ENCODE data around the gene MAN1A1.

DNA sequence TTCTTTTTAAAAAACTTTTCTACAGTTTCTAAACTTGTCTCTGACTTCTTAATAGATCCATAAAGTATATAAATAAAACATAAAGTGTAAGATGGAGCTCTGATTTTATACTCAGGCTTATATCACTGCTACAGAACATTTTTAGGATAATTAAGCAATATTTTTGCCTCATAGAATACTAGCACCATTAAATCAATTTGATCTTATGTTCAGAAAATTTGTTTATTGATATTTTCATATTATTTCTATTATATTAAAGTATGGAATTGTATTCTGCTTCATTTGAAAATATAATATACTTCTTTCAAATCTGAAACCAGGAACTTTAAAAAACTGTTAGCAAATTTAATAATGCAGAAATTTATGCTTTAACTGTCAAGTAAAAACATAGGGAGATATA is 106.5 kb downstream of the MAN1A1 start:
- TF ChIP-seq RAD21 (conservative IDR thresholded peaks at IDR 0.05) = no peak
- no peak for TF ChIP-seq TAF1 (IDR thresholded peaks at IDR 0.05; ENCODE audit: low read depth)
- TF ChIP-seq, protein P1, sequence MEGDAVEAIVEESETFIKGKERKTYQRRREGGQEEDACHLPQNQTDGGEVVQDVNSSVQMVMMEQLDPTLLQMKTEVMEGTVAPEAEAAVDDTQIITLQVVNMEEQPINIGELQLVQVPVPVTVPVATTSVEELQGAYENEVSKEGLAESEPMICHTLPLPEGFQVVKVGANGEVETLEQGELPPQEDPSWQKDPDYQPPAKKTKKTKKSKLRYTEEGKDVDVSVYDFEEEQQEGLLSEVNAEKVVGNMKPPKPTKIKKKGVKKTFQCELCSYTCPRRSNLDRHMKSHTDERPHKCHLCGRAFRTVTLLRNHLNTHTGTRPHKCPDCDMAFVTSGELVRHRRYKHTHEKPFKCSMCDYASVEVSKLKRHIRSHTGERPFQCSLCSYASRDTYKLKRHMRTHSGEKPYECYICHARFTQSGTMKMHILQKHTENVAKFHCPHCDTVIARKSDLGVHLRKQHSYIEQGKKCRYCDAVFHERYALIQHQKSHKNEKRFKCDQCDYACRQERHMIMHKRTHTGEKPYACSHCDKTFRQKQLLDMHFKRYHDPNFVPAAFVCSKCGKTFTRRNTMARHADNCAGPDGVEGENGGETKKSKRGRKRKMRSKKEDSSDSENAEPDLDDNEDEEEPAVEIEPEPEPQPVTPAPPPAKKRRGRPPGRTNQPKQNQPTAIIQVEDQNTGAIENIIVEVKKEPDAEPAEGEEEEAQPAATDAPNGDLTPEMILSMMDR (IDR thresholded peaks at IDR 0.05; ENCODE audit: poor library complexity, severe bottlenecking) = no peak
- TF ChIP-seq EZH2 (IDR thresholded peaks at IDR 0.05; ENCODE audit: borderline replicate concordance, insufficient read depth, low read length, poor library complexity, severe bottlenecking) = no peak
- TF ChIP-seq, protein P2, sequence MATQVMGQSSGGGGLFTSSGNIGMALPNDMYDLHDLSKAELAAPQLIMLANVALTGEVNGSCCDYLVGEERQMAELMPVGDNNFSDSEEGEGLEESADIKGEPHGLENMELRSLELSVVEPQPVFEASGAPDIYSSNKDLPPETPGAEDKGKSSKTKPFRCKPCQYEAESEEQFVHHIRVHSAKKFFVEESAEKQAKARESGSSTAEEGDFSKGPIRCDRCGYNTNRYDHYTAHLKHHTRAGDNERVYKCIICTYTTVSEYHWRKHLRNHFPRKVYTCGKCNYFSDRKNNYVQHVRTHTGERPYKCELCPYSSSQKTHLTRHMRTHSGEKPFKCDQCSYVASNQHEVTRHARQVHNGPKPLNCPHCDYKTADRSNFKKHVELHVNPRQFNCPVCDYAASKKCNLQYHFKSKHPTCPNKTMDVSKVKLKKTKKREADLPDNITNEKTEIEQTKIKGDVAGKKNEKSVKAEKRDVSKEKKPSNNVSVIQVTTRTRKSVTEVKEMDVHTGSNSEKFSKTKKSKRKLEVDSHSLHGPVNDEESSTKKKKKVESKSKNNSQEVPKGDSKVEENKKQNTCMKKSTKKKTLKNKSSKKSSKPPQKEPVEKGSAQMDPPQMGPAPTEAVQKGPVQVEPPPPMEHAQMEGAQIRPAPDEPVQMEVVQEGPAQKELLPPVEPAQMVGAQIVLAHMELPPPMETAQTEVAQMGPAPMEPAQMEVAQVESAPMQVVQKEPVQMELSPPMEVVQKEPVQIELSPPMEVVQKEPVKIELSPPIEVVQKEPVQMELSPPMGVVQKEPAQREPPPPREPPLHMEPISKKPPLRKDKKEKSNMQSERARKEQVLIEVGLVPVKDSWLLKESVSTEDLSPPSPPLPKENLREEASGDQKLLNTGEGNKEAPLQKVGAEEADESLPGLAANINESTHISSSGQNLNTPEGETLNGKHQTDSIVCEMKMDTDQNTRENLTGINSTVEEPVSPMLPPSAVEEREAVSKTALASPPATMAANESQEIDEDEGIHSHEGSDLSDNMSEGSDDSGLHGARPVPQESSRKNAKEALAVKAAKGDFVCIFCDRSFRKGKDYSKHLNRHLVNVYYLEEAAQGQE (IDR thresholded peaks at IDR 0.05; ENCODE audit: borderline replicate concordance) = no peak
- no peak for TF ChIP-seq EP300 (conservative IDR thresholded peaks at IDR 0.05; ENCODE audit: poor library complexity, severe bottlenecking)
- no peak for TF ChIP-seq POLR2AphosphoS5 (IDR thresholded peaks at IDR 0.05)

Data from neural cell (in vitro differentiated cells).